Adrenal gland (tissue), 5 donors: ENCODE measurements around the gene ZEB1.

Source experiments
- POLR2A ChIP-seq, 2 donors: fragments of 450-650 bp; IDR thresholded peaks; one replicate each; pipeline ENCODE4 v1.6.1; 2017; ENCODE audit warnings: antibody characterized with exemption in 2 of 2, mild to moderate bottlenecking in 2 of 2, moderate library complexity in 1 of 2
- TF ChIP-seq, protein P1 (sequence below), 6 experiments: fragments of 450-650 bp in 4 of 6; fragments of 200-600 bp in 2 of 6; sonication (generic) in 1 of 6; IDR thresholded peaks; 1 replicate in 5 of 6; 2 replicates in 1 of 6; pipeline versions ENCODE4 v1.5.1 to v1.8.0; 2016 to 2021; ENCODE audit warnings: antibody characterized with exemption in 6 of 6, mild to moderate bottlenecking in 2 of 6, moderate library complexity in 1 of 6
- donor health status: DM: no; HTN: no; CAD: no.

DNA sequence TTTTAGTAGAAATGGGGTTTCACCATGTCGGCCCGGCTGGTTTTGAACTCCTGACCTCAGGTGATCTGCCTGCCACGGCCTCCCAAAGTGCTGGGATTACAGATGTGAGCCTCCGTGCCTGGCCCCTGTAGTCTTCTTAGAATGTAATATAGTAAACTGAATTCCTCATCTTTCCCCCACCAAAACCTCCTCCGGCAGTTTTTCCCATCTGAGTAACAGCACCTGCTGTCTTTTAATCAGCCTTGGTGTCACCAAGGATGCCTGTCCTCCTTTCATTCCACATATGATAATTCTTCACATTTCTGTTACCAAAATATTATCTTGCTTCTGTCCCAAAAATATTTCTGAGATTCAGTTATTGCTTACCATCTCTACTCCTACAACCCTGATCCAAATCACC is 80.2 kb downstream of the ZEB1 start:
- TF ChIP-seq, protein P1, sequence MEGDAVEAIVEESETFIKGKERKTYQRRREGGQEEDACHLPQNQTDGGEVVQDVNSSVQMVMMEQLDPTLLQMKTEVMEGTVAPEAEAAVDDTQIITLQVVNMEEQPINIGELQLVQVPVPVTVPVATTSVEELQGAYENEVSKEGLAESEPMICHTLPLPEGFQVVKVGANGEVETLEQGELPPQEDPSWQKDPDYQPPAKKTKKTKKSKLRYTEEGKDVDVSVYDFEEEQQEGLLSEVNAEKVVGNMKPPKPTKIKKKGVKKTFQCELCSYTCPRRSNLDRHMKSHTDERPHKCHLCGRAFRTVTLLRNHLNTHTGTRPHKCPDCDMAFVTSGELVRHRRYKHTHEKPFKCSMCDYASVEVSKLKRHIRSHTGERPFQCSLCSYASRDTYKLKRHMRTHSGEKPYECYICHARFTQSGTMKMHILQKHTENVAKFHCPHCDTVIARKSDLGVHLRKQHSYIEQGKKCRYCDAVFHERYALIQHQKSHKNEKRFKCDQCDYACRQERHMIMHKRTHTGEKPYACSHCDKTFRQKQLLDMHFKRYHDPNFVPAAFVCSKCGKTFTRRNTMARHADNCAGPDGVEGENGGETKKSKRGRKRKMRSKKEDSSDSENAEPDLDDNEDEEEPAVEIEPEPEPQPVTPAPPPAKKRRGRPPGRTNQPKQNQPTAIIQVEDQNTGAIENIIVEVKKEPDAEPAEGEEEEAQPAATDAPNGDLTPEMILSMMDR (IDR thresholded peaks at IDR 0.05) = no peak
- TF ChIP-seq POLR2A (IDR thresholded peaks at IDR 0.05) = no peak
